ENCODE measurements around the gene SMYD4.
"Not testable (repeated sequence)": the region's sequence is repeated elsewhere in the genome, so short reads cannot be mapped to it uniquely, and the experiment has no call there.

Gene SMYD4

DNA sequence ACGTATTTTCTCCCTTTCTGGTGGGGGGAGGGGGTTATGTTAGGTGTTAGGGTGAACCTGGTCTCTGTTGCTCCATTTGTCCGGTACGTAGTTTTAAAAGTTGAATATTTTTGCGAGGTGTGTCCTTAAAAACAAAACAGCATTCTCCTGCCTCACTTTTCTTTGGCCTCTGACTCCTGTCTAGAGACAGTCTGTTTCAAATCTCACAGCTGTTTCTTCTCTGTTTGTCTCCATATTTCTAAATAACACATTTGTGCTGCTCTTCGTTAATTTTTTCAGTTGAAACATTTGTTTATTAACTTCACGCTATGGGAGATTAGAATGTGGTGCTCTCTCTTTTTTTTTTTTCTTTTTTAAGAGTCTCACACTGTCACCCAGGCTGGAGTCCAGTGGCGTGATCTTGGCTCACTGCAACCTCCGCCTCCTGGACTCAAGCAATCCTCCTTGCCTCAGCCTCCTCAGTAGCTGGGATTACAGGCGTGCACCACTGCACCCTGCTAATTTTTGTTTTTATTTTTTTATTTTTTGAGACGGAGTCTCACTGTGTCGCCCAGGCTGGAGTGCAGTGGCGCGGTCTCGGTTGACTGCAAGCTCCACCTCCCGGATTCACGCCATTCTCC is 31.8 kb upstream of the SMYD4 start:
- no peak overlapping the region for H3K4me3 ChIP-seq (ENCODE audit: low read depth, low read length)
- TF ChIP-seq MYC (IDR thresholded peaks at IDR 0.05; ENCODE audit: low read depth, low read length) (no peak), POLR2A (IDR thresholded peaks at IDR 0.05; ENCODE audit: extremely low read depth, insufficient read length) (no peak)
- TF ChIP-seq, protein P1, sequence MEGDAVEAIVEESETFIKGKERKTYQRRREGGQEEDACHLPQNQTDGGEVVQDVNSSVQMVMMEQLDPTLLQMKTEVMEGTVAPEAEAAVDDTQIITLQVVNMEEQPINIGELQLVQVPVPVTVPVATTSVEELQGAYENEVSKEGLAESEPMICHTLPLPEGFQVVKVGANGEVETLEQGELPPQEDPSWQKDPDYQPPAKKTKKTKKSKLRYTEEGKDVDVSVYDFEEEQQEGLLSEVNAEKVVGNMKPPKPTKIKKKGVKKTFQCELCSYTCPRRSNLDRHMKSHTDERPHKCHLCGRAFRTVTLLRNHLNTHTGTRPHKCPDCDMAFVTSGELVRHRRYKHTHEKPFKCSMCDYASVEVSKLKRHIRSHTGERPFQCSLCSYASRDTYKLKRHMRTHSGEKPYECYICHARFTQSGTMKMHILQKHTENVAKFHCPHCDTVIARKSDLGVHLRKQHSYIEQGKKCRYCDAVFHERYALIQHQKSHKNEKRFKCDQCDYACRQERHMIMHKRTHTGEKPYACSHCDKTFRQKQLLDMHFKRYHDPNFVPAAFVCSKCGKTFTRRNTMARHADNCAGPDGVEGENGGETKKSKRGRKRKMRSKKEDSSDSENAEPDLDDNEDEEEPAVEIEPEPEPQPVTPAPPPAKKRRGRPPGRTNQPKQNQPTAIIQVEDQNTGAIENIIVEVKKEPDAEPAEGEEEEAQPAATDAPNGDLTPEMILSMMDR (IDR thresholded peaks at IDR 0.05; ENCODE audit: low read depth, low read length): no peak
- TF ChIP-seq, protein P2, sequence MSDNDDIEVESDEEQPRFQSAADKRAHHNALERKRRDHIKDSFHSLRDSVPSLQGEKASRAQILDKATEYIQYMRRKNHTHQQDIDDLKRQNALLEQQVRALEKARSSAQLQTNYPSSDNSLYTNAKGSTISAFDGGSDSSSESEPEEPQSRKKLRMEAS (IDR thresholded peaks at IDR 0.05; ENCODE audit: low read depth, low read length): no peak
- no peak for DNase-seq (ENCODE audit: low read depth)

- TF ChIP-seq MYC (IDR thresholded peaks at IDR 0.05; ENCODE audit: low read depth, low read length) (no peak), POLR2A (IDR thresholded peaks at IDR 0.05; ENCODE audit: extremely low read depth, insufficient read length) (no peak)
- TF ChIP-seq, protein P2 (IDR thresholded peaks at IDR 0.05; ENCODE audit: low read depth, low read length): no peak
- TF ChIP-seq, protein P1 (IDR thresholded peaks at IDR 0.05; ENCODE audit: low read depth, low read length): no peak
- no peak overlapping the region for H3K4me3 ChIP-seq (ENCODE audit: low read depth, low read length)
- DNase-seq (ENCODE audit: low read depth): no peak
These were observed 31.3 kb upstream of the SMYD4 start for GRCh38 chr17:1860978-1861377.

DNA sequence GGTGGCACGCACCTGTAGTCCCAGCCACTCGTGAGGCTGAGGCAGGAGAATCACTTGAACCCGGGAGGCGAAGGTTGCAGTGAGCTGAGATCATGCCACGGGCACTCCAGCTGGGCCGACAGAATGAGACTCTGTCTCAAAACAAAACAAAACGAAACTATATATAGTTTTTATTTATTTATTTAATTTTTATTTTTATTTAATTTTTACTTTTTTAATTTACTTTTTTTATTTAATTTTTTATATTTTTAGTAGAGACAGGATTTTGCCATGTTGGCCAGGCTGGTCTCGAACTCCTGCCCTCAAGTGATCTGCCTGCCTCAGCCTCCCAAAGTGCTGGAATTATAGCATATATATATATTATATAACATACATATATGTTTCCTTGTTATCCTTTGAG is 26.8 kb upstream of the SMYD4 start:
- not testable (repeated sequence) for DNase-seq (ENCODE audit: low read depth); H3K4me3 ChIP-seq (ENCODE audit: low read depth, low read length)

DNA sequence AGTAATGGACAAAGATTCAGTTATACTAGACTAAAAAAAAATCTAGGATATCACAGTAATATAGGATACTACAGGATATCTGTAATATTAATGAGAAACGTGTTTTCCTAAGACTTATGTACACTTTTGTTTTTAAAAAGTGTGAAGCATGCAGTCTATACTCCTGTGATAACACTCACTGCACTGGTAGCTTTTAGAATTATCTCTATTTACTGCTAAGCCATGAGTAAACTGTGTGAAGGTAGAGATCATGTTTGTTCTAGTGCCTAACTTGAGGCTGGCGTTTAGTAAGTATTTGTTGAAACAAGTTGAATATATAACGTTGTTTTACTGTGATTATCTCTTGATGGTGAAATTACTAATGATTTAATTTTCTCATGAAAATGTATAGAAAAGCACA is 24.0 kb upstream of the SMYD4 start:
- DNase-seq (ENCODE audit: low read depth): no peak
- H3K4me3 ChIP-seq (ENCODE audit: low read depth, low read length): no peak overlapping the region
- TF ChIP-seq, protein P2 (IDR thresholded peaks at IDR 0.05; ENCODE audit: low read depth, low read length): no peak
- TF ChIP-seq MYC (IDR thresholded peaks at IDR 0.05; ENCODE audit: low read depth, low read length) (no peak), POLR2A (IDR thresholded peaks at IDR 0.05; ENCODE audit: extremely low read depth, insufficient read length) (no peak)
- TF ChIP-seq, protein P1 (IDR thresholded peaks at IDR 0.05; ENCODE audit: low read depth, low read length): no peak

DNA sequence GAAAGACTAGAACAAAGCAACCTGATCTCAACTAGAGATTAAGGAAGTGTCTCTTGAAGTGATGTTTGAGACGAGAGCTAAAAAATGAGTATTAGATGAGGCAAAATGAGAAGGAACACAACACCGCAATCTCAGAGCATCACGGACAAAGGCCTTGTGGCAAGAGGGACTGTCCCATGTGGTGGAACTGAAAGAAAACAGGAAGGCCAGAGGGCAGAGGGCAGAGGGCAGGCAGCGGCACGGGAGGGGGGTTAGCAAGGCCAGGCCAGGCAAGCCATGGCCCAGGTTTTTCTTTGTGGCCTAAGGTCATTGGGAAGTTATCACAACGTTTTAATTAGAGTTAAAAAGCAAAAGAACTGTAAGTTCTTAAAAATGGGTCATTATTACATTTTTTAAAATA is 22.6 kb upstream of the SMYD4 start:
- DNase-seq (ENCODE audit: low read depth): no peak
- TF ChIP-seq POLR2A (IDR thresholded peaks at IDR 0.05; ENCODE audit: extremely low read depth, insufficient read length) (no peak), MYC (IDR thresholded peaks at IDR 0.05; ENCODE audit: low read depth, low read length) (no peak)
- TF ChIP-seq, protein P2 (IDR thresholded peaks at IDR 0.05; ENCODE audit: low read depth, low read length): no peak
- TF ChIP-seq, protein P1 (IDR thresholded peaks at IDR 0.05; ENCODE audit: low read depth, low read length): no peak
- H3K4me3 ChIP-seq (ENCODE audit: low read depth, low read length): no peak overlapping the region

- no peak overlapping the region for H3K4me3 ChIP-seq (ENCODE audit: low read depth, low read length)
- no peak for DNase-seq (ENCODE audit: low read depth)
- TF ChIP-seq POLR2A (IDR thresholded peaks at IDR 0.05; ENCODE audit: extremely low read depth, insufficient read length): no peak
- TF ChIP-seq, protein P1 (IDR thresholded peaks at IDR 0.05; ENCODE audit: low read depth, low read length): no peak
- no peak for TF ChIP-seq MYC (IDR thresholded peaks at IDR 0.05; ENCODE audit: low read depth, low read length)
- TF ChIP-seq, protein P2 (IDR thresholded peaks at IDR 0.05; ENCODE audit: low read depth, low read length): no peak
These were observed 17.5 kb upstream of the SMYD4 start for GRCh38 chr17:1847191-1847590.

All from NB4 (cell line).